Measurements from ENCODE around the gene SWI5. TPM values are rescaled to one million over a fixed set of nuclear protein-coding genes. Genes with fewer than 3 reads are reported as not detected.

The SWI5 gene
- polyA plus RNA-seq, 3 donors = 14.4 to 18.0 (median 16.2) TPM

GRCh38 chr9:128244091-128244836 lies 31.8 kb upstream of the SWI5 start:
- Histone ChIP-seq H3K9ac (ENCODE audit: insufficient read depth, low read length, poor library complexity, severe bottlenecking) (peak overlapping the region; percentile 32), H3K27ac (ENCODE audit: low read depth in 1 of 2, low read length in 2 of 2) (no peak overlapping the region), H3K4me2 (replicated peaks; ENCODE audit: extremely low read depth, low read length, poor library complexity, severe bottlenecking) (peak overlapping the region; percentile 71), H3K9me3 (replicated peaks in 1 of 2; ENCODE audit: control insufficient read depth in 1 of 2, insufficient read depth in 1 of 2, low read length in 2 of 2) (no peaks in the 10 kb centered on the region), H3K4me1 (ENCODE audit: control insufficient read depth in 1 of 2, insufficient read depth in 2 of 2, low read length in 2 of 2) (peaks cover 29 to 37% of the 10 kb centered on the region in 2 donors), H3K4me3 (replicated peaks in 1 of 3; ENCODE audit: low read depth in 2 of 3, low read length in 3 of 3) (peak overlapping the region in 1 of 3 experiments; percentile 56), H4K20me1 (ENCODE audit: insufficient read depth, low read length) (no peaks in the 10 kb centered on the region), H2AFZ (ENCODE audit: insufficient read depth, low read depth, low read length, poor library complexity, severe bottlenecking) (peak overlapping the region; percentile 65), H3K27me3 (ENCODE audit: control insufficient read depth in 2 of 2, insufficient read depth in 2 of 2, low read length in 2 of 2) (no peaks in the 10 kb centered on the region), H3K36me3 (replicated peaks in 1 of 2; ENCODE audit: control insufficient read depth in 1 of 2, insufficient read depth in 2 of 2, low read length in 2 of 2) (no peaks in the 10 kb centered on the region), H3K79me2 (ENCODE audit: insufficient read depth, low read length) (no peaks in the 10 kb centered on the region)
- peaks cover 28% of the 10 kb centered on the region for H3K4me1 Mint-ChIP-seq
- H3K4me3 Mint-ChIP-seq = peak overlapping the region; percentile 48 to 51
- intact Hi-C loops (cut with micrococcal nuclease) = no loop called here
- H3K27me3 Mint-ChIP-seq (ENCODE audit: low read depth in 3 of 3) = peaks cover 3 to 13% (median 8%) of the 10 kb centered on the region in 3 donors
- 16% methylated on average over 5 of the region's 13 CpGs for WGBS (ENCODE audit: insufficient coverage)
- no peak for TF ChIP-seq CTCF (IDR thresholded peaks at IDR 0.05)
- H3K9me3 Mint-ChIP-seq = no peaks in the 10 kb centered on the region
- no peak overlapping the region for H3K27ac Mint-ChIP-seq
- no peaks in the 10 kb centered on the region for H3K36me3 Mint-ChIP-seq
- no peak for DNase-seq

GRCh38 chr9:128244837-128245231 lies 31.2 kb upstream of the SWI5 start:
- H3K36me3 ChIP-seq (replicated peaks in 1 of 2; ENCODE audit: control insufficient read depth in 1 of 2, insufficient read depth in 2 of 2, low read length in 2 of 2) = no peaks in the 10 kb centered on the region
- H2AFZ ChIP-seq (ENCODE audit: insufficient read depth, low read depth, low read length, poor library complexity, severe bottlenecking) = peak overlapping the region; percentile 65
- H3K27me3 ChIP-seq (ENCODE audit: control insufficient read depth in 2 of 2, insufficient read depth in 2 of 2, low read length in 2 of 2) = peaks cover 0 to 3% of the 10 kb centered on the region in 2 donors
- DNase-seq = peak; percentile 33 to 54 (median 52)
- no peak overlapping the region for H3K27ac ChIP-seq (ENCODE audit: low read depth in 1 of 2, low read length in 2 of 2)
- no peak for TF ChIP-seq CTCF (IDR thresholded peaks at IDR 0.05)
- H4K20me1 ChIP-seq (ENCODE audit: insufficient read depth, low read length) = no peaks in the 10 kb centered on the region
- peaks cover 30 to 39% of the 10 kb centered on the region in 2 donors for H3K4me1 ChIP-seq (ENCODE audit: control insufficient read depth in 1 of 2, insufficient read depth in 2 of 2, low read length in 2 of 2)
- H3K36me3 Mint-ChIP-seq = no peaks in the 10 kb centered on the region
- no peaks in the 10 kb centered on the region for H3K79me2 ChIP-seq (ENCODE audit: insufficient read depth, low read length)
- intact Hi-C loops (cut with micrococcal nuclease) = no loop called here
- peak overlapping the region; percentile 46 to 51 for H3K4me3 Mint-ChIP-seq
- H3K4me2 ChIP-seq (replicated peaks; ENCODE audit: extremely low read depth, low read length, poor library complexity, severe bottlenecking) = peak overlapping the region; percentile 71
- WGBS (ENCODE audit: insufficient coverage) = 0% methylated on average over 2 of the region's 18 CpGs
- H3K9ac ChIP-seq (ENCODE audit: insufficient read depth, low read length, poor library complexity, severe bottlenecking) = peak overlapping the region; percentile 32
- peaks cover 31% of the 10 kb centered on the region for H3K4me1 Mint-ChIP-seq
- H3K27me3 Mint-ChIP-seq (ENCODE audit: low read depth in 3 of 3) = peaks cover 5 to 18% (median 12%) of the 10 kb centered on the region in 3 donors
- H3K27ac Mint-ChIP-seq = no peak overlapping the region
- no peaks in the 10 kb centered on the region for H3K9me3 ChIP-seq (replicated peaks in 1 of 2; ENCODE audit: control insufficient read depth in 1 of 2, insufficient read depth in 1 of 2, low read length in 2 of 2)
- H3K4me3 ChIP-seq (replicated peaks in 1 of 3; ENCODE audit: low read depth in 2 of 3, low read length in 3 of 3) = peak overlapping the region in 1 of 3 experiments; percentile 56
- H3K9me3 Mint-ChIP-seq = peaks cover 0 to 2% (median 0%) of the 10 kb centered on the region in 7 donors

Measured in CD14-positive monocyte (primary cell).